ENCODE results near the gene FGF11.

The FGF11 gene

DNA sequence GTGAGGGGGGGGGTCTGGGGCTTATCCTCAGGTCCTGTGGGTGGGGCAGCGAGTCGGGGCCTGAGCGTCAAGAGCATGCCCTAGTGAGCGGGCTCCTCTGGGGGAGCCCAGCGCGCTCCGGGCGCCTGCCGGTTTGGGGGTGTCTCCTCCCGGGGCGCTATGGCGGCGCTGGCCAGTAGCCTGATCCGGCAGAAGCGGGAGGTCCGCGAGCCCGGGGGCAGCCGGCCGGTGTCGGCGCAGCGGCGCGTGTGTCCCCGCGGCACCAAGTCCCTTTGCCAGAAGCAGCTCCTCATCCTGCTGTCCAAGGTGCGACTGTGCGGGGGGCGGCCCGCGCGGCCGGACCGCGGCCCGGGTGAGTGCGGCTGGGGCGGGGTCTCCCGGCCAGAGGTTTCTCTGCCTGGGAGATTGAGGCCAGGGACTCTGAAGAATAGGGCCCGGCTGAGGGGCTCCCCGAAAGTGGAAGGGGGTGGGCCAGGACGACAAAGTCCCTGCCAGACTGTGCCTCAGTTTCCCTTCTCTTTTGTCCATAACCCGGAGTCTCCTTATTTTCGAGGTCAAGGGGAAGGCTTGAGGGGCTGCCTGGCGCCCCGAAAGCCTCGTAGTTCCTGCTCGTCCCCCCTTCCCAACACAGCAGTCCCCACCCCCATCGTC, at the start of gene FGF11:
Gene FGF11, plus strand, starts transcription at position 51 of the 651 bp plus-strand sequence. Its CDS starts 109 bp downstream, at position 160.
- no peak for DNase-seq

DNA sequence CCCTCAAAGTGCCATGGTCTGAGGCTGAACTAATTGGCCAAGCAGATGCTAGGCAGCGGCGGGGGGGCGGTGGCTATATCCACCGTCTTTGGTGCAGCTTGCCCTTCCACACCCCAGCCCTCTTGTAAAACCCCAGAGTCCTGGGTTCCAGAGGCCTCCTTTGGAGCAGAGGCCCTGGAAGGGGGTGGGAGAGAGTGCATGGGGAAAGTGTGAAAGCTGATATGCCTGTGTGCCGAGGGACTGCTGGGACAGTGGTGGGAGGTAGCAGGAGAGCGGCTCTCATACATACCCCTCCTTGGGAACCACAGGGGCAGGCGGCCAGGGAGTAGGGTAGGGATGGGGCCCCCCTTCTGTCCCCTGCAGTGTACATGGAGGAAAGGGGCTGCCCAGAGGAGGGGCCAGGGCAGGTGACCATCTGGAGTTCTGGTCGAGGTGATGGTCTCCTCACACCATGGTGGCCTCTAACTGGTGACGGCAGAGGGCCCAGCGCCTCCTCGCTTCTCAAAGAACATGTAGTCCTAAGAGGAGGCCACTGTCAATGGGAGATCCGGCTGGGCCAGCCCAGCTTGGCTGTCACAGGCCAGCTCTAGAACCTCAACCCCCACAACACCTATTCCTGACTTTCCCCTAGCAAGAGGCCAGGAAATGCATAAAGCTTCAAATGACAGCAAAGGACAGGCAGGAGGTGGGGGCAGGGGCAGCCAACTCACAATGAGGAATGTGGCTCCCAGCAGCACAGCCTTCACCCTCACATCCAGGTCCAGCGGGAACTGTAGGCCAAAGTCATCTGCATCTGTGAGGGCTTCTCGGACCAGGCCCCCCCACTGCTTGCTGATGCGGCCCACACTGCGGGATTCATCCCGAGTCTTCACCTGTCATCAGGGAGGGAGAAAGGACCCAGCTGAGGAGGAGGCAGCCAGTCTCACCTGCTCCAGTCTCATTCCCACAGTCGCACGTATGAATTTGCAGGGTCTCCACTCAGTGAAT, 49.1 kb upstream of the FGF11 start:
- no peak for DNase-seq

DNA sequence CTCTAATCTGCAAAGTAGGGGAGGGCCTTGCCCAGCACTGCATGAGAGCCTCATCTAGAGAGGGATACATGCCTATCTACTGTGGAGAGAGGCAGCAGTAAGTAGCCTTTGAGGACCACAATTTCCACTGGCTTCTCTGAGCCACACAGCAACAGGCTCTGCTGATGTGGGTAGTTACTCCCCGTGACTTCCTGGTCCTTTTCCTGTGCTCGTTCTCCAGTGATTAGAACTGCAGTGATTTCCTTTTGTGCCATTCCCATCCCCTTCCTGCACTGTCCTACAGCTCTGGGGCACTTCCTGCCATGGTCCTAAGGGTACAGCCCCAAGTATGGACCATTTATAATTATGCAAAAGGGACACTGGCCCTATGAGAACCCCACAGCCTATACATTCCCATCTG, 48.0 kb upstream of the FGF11 start:
- no peak for DNase-seq

DNA sequence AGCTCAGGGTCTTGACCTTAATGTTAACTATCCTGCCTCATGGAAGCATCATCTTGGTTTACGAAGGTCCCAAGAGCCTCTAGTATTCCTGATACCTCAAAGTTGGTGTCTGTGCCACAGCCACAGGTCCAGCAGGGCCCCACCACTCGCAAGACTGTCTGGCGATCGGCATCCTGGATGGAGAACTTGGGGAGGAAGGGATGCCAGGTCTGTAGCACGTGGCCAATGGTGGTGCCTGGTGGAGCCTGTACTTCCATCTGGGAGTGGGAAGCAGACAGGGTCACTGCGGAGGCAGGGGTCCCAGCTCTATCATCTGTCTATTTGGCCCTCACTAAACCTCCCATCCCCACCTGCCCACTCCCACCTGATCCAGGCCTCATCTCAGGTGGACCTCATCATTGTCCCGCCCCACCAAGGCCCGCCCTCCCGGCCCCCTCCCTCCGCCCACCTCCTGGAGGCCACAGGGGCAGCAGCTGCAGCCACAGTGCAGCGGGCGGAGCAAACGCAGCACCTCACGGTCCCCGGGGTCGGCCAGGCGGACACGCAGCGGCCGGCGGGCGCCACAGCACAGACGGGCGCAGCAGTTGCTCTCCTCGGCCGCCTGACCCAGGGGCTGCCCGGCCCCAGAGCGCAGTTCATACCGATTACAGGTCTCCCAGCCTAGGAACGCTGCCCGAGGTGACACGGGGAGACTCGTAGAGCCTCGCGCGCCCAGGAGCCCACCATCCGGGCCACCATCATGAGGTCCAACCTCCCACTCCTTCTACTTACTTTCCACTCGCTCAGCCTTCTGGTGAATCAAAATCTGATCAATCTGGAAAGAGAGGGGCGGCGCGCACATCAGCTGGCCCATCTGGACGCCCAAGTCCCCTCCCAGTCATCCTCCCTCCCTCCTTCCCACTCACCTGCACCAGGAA, 46.4 kb upstream of the FGF11 start:
- no peak for DNase-seq

DNA sequence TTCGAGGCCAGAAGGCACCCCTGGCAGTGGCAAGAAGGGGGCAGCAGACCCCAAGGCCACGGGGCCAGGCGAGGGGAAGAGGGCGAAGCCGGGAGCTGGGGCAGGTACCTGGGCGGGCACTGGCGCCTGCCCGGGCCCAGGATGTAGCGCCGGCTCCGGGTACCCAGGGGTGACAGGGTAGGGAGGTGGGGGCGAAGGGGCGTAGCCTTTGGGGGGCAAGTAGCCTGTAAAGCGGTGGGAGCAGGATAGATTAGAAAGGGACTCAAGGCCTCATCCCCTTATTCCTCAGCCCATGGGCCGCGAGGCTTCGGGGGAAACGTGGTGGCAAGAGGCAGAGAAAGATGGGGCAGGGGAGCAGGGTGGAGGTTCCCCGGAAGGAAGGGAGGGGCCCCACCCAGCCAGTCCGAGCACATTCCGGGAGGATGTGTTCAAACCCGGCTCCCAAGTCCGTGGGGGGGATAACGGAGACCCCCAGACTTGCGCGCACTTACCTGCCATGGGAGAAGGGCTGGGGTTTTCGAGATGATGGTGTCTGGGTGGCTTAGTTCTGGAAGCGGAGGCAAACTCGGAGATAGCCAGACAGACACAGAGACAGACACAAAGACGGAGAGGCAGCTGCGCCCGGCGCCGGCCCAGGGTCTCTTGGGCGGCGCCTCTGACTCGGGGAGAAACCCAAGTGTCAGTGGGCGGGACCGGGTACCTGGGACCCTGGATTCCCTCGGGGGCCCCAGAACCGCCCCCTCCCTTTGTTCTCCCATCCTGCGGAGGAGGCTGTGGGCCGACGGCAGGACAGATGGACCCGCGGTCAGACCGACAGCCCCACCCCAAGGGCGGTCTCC, 45.5 kb upstream of the FGF11 start:
- DNase-seq = no peak

DNA sequence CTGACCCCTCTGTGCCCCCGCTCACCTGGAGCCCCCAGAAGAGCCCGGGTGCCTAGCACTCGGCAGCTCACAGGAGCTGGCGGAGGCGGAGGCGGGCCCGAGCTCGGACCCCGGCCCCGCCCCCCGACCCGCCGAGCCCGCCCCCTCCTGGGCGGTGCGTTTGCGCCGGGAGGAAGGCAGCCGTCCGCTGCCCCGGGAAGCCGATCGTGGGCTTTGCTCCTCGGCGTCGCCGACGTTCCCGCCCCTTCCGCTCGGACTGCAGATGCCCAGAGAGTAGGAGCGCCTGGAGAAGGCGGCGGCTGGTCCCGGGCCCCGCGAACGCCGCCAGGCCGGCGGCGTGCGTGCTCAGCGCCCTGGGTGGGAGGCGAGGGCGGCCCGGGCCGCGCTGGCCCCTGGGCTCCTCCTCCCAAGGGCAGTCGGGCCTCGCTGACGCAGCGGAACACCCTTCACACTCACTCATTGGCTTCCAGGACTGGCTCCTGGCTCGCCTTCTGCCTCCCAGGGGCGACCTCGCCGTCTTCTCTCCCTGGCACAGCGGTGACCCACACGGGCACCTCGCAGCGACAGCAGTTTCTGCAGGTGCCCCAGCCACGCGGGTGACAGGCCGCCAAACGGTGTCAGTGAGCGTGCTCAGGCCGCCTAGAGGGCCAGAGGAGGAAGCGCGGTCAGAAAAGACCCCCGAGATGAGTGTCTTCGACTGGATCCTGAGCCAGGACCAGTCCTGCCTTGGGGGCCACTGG, 44.7 kb upstream of the FGF11 start, which contains the start of gene PLSCR3:
Gene PLSCR3, minus strand, starts transcription at position 74 of the 740 bp plus-strand sequence. CDS start 415 bp downstream, outside the sequence.
- no peak for DNase-seq

DNA sequence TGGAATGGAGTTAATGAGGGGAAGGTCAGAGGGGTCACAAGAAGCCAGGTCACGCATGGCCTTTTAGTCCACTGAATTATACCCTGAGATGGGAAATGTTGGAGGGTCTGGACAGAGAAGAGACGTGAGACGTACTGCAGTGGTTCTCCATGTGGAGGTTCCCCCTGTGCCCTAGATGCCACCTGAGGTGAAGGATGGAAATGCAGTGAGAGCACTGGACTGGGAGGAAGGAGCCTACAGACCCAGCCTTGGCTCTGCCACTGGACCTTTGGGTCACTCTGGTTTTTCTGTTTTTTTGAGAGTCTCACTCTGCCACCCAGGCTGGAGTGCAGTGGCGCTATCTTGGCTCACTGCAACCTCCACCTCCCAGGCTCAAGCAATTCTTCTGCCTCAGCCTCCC, 43.2 kb upstream of the FGF11 start:
- DNase-seq = no peak

DNA sequence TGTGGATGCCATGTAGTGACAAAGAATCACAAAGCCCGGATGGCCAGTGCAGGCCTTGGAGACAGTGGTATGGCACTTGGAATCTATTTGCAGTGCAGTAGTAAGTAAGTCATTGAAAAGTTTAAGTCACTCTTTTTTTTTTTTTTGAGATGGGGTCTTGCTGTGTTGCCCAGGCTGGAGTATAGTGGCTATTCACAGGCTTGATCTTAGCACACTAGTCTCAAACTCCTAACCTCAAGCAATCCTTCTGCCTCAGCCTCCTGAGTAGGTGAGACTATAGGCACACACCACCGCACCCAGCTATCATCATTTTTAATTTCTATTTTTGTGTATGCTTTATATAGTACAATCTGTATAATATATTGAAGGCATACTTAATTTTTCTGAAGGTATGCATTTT, 40.7 kb upstream of the FGF11 start:
- no peak for DNase-seq

DNA sequence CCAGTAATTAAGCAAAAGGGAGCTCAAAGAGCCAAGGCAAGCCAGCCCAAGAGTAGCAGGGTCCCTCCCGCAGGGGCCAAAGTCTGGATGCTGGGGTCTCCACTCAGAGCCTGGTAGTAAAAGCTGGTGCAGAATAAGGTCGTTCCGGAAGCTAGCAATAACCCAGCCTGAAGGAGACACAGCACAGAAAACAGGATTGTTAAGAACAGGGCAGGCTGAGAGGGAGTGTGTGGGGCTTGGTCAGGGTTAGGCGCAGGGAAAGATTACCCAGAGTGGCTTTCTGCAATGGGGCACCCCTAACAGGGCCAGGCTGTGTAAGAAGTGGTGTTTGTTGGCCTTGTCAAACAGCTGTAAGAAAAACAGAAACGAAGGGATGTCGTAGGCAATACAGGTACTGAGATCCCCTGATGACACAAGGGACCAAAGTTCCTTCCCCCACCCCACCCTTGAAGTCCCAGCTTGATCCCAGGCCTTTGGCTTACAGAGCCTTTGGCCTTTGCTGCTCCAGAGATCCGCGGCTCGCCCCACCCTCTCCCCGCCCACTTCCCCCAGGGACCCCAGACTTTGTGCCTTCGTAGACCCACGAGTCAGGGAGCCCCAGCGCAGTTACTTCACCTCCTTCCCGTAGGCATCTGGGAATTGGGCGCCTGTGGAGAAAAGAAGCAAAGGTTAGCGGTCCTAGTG, 36.1 kb upstream of the FGF11 start:
- DNase-seq = no peak

DNA sequence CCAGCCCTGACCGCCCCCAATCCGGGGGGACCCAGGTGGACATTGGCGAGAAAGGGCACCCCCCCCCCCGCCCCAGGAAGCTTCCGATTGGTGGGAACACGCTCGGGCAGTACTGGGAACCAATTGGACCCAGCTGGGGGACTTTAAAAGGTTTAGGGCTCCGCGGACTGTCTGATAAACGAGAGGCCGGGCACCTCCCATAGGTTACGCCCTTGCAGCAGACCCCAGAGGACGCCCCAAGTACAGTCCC, 35.7 kb upstream of the FGF11 start:
- no peak for DNase-seq

DNA sequence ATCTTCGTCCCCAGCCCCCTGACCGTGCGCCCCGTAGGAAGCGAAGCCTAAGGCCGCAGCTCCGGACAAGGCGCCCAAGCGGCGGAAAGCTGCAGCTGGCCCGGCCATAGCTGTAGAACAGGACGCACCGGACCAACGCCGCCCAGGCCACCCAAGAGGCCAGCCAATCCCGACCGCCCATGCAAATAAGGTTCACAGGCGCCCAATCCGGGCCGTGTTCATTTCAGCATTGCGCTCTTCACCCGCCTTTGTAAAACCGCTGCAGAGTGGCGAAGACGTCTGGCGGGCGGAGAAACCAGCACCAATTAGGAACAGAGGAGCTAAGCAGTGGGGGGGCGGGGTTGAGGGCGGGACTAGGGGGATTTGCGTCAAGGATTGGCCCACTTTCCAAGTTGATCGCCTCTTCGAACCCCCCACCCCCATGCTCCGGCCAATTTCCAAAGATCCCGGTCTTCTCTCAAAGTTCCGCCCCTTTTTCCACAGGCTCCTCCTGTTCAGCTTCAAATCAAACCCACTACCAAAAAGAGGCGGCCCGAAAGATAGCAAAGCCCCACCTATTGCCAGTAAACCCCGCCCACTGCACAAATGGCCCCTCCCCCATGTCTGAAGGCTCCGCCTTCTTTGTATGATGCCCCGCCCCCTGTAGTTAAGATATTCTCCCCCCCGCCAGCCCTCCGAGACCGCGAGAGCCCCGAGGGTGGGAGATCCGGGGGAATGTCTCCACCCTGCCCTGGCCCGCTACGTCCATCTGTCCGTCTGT, 35.2 kb upstream of the FGF11 start, which contains the start of gene TMEM256:
Gene TMEM256, minus strand, starts transcription at position 121 of the 760 bp plus-strand sequence. Its CDS starts 13 bp downstream, at position 108.
- DNase-seq = peak; percentile 64

DNA sequence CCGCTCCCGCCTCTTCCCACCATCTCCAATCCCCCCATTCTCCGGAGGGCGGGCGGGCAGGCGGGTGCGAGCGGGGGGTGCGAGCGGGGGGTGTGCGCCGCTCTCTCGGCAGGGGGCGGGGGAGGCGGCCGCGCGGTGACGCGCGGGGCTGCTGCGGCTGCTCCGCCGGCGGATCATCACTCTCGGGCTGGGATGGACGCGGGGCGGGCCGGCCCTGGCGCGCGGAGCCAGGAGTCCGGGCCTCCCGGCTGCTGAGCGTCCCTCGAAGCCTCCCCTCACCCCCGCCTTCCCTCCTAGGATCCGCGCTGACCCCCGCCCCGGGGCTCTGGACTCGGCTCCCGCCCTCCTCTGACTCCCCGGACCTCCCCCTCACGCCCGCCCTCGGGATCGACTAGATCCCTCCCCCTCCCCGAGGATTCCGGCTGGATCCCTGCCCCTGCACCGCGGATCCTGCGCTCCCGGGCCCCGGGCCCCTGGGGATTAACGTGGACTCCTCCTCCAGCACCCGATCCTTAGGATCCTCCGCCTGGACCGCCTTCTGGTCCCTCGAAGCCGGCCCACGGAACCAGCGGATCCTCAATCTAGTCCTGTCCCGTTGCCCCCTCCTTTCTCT, 34.5 kb upstream of the FGF11 start:
- no peak for DNase-seq

DNA sequence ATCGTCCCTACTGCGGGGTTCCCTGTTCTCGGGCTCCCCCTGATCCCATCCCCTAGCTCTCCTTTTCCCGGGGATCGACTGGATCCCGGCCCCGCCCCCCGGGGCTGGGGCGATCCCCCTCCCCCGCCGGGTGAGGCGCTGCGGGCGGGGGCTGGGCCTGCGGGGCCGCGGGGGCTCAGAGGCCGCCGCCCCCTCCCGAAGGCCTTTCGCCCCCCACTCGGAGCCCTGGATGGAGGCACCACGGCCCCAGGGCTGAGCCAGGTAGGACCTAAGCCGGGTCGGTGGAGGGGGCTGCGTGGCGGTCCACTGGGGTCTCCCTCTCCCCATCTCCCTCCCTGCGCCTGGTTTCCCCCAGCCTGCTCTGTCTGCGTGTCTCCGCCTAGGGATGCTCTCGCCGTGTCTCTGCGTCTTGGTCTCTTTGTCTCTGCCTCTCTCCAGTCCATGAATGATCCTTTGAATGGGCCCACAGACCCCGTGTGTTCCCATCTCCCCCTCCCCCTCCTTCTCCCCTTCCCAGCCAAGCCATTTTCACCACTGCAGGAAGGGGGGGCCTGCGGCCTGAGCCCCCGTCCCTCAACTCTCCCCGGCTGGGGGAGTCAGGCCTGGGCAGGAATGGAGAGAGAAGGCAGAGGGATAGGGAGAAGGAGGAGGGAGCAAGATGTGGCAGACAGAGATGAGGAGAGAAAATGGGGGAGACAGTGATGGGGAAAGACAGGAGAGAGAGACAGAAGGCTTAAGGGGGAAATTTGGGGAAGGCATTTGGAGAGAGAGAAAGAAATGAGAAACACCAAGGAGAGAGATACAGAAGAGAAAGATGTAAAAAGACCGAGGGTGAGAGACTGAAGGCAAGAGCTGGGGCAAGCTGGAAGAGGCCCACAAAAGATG, 33.7 kb upstream of the FGF11 start:
- no peak for DNase-seq

DNA sequence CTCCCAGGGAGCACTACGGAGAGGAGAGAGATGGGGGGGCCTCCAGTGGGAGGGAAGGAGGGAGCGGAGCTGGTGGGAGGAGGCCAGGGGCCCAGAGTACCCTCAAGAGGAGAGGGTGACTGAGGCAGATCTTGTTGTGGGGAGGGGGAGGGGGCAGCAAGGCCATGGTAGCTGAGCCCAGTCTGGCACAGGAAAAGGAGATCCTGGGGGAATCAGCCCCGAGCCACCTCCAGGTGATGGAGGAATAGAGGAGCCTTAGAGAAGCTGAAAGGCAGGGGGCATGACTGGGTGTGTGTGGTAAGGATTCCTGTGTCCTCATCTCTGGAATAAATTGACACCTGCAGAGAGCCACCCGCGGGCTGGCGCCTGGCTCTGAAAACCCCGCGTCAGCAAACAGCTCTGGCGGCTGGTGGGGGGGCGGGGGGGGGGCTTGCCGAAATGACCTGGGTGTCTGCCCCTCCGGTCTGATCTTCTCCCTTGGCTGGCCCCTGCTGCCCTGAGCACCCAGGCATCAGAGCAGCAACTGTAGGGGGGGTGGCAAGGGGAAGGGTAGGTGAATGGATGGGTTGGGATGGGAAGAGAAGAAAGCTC, 33.0 kb upstream of the FGF11 start:
- DNase-seq = no peak

DNA sequence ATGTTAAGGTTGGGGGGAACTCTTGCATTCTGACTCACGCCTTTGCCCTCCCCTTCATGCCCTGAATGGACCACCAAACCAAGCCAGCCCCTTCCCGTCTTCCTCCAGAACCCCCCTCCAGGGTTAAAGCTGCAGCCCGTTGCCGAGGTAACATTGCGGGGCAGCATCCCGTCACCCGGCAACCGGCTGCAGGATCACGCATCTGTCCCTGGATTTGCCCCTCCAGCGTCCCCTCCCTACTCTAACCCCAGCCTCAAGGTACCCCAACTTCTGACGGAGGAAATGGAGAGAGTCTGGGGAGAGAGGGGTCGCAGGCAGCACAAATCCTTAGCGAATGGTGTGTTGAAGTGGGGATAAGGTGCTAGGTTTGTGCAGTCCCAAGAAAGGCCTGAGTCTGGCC, 32.2 kb upstream of the FGF11 start:
- DNase-seq = no peak

DNA sequence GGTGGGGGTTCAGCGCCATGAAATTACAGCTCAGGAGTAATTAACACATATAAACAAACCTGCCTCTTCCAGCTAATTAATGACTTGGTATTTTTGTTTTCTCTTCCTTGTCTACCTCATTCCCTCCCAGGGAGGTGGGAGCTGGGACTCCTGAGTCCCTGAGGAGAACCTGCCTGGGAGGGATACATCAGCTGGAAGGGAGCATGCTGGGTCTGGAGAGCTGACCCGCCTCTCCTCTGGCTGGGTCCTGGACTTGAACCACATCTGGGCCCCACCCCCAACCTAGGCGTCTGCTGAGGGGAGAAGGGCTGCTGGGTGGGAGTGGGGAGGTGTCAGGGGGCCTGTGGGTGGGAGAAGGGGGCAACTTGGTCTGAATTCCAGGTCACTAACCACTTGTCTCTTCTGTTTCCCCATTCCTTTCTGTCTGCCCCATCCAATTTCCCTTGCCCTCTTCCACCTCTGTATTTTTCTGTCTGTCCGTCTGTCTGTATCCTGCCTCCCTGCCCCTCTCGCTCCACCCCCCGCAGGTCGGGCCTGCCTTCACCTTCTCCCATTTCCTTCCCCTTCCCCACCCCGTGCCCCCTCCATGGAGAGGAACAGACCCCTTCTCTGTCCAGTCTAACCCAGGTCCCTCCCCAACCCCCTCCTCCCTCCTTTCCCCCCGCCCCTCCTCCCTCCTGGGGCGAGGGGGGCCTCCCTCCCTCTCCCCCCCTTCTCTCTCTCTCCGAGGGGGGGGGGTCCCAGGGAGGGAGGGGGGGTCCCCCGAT, 31.6 kb upstream of the FGF11 start, which contains the start of gene NLGN2:
Gene NLGN2, plus strand, starts transcription at position 361 of the 767 bp plus-strand sequence. CDS start 411 bp downstream, outside the sequence.
- DNase-seq = no peak

DNA sequence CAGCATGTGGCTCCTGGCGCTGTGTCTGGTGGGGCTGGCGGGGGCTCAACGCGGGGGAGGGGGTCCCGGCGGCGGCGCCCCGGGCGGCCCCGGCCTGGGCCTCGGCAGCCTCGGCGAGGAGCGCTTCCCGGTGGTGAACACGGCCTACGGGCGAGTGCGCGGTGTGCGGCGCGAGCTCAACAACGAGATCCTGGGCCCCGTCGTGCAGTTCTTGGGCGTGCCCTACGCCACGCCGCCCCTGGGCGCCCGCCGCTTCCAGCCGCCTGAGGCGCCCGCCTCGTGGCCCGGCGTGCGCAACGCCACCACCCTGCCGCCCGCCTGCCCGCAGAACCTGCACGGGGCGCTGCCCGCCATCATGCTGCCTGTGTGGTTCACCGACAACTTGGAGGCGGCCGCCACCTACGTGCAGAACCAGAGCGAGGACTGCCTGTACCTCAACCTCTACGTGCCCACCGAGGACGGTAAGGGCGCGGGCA, 31.0 kb upstream of the FGF11 start:
- no peak for DNase-seq
